Esophagus squamous epithelium (tissue), 4 donors: Measurements from ENCODE around the gene CSTPP1.

Experiments used
- CTCF ChIP-seq, 6 experiments: fragments of 450-650 bp in 4 of 6; fragments of 200-600 bp in 2 of 6; sonication (generic) in 2 of 6; IDR thresholded peaks; one replicate each; pipeline ENCODE4 v1.5.1; 2016 to 2019; ENCODE audit warnings: antibody characterized with exemption in 6 of 6, mild to moderate bottlenecking in 4 of 6, moderate library complexity in 4 of 6
- POLR2A ChIP-seq, 4 donors: fragments of 450-650 bp; IDR thresholded peaks; one replicate each; pipeline ENCODE4 v1.6.1; 2017; ENCODE audit warnings: antibody characterized with exemption in 4 of 4, mild to moderate bottlenecking in 4 of 4, moderate library complexity in 3 of 4

DNA sequence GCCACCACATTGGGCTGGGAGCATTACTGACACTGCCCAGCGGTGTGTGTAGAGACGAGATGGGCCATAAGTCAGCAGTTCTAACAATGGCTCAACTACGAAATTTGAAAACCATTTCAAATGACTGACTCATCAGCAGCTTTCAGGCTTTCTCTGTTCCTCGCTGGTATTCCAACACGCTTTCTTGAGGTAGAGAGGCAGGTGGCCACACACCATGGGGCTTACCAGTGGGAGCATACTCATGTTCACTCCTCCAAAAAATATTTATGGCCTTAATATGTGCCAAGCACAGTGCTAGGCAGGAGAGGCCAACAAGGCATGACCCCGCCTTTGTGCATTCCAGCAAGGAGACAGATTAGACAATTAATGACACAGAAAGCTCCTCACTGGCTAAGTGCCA, 219.8 kb downstream of the CSTPP1 start:
- TF ChIP-seq POLR2A (IDR thresholded peaks at IDR 0.05) (no peak), CTCF (IDR thresholded peaks at IDR 0.05) (no peak)
